GM19023 (cell line): ENCODE data around the gene AP3D1.
"Not testable (repeated sequence)": the region's sequence is repeated elsewhere in the genome, so short reads cannot be mapped to it uniquely, and the experiment has no call there.

Experiments used
- ATAC-seq: cut with Tn5 transposase; IDR thresholded peaks from one replicate; pipeline ENCODE4 v1.9.1; 2021; ENCODE audit warnings: mild to moderate bottlenecking, moderate library complexity; ENCODE audit not compliant: unreplicated experiment

The AP3D1 gene

DNA sequence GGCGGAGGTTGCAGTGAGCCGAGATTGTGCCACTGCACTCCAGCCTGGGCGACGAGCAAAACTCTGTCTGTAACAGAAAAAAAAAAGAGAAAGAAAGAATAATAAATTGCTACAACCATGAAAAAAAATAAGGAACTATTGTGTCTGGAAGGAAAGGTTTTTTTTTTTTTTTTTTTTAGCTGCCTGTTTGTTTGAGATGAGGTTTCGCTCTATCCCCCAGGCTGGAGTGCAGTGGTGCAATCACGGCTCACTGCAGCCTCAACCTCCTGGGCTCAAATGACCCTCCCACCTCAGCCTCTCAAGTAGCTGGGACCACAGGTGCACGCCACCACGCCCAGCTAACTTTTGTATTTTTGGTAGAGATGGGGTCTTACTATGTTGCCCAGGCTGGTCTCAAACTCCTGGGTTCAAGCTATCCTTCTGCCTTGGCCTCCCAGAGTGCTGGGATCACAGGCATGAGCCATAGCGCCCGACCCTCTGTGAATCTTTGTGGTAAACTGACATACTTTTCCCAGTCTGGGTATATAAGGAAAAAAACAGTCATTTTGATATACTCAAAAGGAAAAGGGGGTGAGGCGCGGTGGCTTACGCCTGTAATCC is 59.3 kb downstream of the AP3D1 start:
- ATAC-seq = not testable (repeated sequence)

DNA sequence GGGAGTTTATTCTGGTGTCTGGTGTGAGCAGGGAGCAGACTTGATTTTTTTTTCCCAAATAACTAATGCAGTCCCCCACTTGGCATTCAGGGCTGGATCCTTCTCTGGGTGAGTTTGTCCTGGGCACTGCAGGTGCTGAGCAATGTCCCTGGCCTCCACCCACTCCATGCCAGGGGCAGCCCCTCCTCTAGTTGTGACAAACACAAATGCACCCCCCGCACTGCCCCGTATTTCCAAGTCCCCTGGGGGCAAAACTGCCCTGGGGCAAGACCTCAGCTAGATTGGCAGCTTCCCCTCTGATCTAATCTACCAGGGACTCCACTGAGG is 61.7 kb downstream of the AP3D1 start:
- ATAC-seq = no peak

DNA sequence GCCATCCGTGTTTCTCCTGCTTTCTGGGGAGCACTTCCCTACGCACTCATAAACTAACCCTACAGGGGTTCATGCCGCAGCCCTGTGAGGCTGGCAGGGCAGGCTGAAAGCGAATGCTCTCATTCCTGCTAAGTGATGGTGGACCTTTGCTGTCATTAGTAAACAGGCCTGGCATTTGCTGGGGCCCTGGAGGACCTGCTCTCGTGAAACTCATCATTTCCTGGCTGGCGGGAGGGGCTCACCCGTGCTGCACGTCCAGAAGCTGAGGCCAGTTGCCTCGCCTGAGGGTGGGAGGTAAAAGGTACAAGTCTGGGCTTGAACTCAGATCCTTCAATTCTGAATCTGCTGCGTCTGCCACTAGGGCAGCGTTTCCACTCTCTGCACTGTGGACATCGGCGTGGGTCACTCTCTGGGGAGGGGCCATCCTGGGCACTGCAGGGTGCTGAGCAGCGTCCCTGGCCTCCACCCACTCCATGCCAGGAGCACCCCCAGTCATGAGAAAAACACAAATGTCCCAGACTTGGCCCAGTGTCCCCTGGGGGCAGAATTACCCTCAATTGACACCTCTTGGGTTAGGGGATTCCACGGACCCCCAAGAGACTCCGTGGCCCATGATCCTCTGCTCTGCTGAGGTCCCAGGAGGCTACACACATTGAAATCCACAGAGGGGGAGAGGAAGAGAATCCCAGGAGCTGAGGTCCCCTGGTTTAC is 62.2 kb downstream of the AP3D1 start:
- ATAC-seq = no peak

DNA sequence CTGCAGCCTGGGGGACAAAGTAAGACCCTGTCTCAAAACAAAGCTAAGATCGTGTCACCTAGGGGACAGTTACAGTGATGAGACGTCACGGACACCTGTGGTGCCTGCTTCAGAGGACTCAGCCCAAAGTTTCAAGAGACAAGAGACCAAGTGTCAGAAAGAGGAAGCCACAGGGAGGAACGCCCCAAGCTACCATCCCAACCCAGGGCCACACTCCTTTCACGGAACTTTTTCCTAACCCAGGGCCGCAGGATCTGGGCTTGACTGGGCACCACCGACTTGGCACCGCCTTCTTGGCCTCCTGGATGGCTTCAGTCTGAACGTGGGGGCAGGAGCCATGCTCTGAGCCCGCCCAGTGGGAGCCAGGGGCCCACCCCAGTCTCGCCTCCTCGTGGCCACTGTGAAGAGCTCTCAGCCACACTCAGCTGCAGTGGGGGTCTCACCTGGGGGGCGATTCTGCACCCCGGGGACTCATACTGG is 63.7 kb downstream of the AP3D1 start:
- ATAC-seq = no peak

DNA sequence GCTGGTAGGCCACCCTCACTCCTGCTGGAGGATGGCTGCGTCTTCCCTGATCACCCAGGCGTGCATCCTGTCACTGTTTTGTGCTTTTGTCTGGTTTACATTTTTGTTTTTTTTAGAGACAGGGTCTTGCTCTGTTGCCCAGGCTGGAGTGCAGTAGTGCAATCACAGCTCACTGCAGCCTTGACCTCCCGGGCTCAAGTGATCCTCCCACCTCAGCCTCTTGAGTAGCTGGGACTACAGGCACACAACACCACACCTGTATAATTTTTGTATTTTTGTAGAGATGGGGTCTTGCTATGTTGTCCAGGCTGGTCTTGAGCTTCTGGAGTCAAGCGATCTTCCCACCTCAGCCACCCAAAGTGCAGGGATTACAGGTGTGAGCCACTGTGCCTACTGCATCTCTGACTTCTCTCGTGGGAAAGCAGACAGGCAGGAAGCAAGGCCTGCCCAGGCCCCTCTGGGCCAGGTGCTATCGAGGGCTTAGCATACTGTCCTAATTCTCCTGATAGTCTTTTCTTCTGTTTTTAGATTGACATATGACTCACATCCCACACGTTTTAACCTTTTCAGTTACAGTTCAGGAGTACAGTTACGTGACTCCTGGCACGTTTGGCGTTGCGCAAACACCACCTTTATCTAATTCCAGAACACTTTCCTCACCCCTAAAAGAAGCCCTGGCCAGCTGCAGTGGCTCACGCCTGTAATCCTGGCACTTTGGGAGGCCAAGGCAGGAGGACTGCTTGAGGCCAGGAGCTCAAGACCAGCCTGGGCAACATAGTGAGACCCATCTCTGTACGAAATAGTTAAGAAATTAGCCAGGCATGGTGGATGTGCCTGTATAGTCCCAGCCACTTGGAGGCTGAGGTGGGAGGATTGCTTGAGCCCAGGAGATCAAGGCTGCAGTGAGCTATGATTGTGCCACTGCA is 64.4 kb downstream of the AP3D1 start:
- ATAC-seq = not testable (repeated sequence)

DNA sequence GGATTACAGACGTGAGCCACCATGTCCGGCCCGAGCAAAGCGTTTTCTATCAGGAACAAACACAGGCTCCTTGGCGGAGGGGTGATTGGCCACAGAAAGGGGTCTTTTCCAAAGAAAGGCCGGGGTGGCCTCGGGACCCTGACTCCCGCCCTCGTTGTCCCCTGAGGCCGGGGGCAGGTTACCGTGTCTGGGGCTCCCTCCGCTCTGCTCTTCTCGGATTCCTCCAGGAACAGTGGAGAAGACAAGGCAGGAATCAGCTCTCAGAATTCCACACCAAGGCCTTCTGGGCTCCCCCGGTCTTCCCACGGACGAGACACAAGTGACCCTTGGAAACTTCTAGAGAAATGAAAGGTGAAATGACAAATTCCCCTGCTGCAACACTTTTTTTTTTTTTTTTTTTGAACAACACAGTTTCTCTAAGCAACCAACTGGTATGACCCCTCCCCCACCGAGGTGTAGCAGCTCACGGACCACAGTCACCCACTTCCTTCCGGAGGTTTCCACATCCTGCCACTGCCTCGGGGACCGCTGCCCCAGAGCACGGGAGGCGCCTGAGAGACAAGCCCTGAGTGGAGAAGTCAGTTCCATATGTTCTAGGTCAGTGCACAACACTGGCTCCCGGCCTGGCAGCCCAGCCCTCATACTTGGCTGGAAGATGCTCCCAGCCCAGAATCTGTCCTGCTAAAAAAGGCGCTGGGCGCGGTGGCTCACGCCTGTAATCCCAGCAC is 66.2 kb downstream of the AP3D1 start:
- no peak for ATAC-seq

DNA sequence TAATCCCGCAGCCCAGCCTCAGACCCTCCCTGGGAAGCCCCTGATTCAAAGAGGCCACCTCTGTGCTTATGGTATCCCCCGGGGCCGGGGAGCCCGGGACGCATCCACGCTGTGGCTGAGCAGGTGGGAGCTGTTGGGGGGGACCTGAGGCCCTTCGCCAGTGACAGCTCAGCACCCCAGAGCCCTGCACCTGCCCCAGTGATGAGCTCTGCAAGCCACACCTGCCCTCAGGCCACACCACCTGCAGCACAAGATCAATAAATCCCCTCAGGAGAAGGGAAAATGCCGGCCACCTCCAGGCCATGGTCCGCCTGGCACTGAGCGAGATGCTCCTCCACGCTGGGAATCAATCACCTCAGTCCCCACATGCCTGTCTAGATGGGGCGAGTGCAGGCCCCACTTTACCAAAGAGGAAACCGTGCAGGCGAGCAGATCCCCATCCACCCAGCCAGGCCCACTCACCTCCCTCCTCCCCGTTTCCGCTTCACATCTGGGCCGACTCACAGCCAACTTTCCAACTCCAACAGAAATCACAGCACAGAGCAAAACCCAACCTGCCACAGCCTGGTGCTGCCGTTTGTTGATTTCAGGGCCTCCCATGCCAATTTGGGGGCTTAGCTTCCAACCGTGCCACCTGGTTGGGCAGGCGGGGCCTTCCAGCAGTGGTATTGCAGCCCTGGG is 68.1 kb downstream of the AP3D1 start:
- no peak for ATAC-seq

DNA sequence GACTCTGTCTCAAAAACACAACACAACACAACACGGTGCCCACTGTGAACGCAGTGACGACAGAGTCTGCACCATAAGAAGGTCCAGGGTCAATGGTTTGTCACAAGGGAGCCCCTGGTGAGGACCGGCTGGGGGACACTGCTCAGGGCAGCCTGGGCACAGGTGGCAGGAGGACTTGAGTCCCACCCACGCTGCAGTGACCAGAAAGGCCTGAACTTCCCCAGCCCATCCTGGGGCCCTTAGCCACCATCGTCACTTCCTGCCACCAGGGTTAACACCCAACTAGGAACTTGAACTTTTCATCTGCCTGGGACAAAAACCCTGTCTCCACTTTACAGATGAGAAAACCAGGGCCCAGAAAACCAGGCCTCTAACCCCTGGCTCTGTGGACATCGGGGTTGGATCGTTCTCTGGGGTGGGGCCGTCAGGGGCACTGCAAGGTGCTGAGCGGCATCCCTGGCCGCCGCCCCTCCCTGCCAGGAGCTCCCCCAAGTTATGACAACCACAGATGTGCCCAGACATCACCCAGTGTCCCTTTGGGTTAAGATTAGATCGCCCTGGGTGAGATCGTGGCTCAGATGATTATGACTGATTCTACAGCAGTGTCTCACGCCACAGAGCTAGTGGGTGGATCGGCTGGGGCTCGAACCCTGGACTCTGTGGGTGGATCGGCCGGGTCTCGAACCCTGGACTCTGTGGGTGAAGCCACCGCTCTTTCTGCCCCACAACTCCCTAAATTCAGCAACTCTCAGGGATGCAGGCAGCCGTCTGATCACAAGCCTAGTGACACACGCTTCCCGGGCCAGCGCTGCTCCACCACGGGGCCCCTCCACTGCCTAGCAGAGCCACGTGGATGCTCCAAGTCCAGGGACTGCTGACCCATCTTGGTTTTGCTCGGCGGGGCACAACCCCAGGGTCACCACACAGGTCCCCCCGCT is 69.2 kb downstream of the AP3D1 start:
- no peak for ATAC-seq

DNA sequence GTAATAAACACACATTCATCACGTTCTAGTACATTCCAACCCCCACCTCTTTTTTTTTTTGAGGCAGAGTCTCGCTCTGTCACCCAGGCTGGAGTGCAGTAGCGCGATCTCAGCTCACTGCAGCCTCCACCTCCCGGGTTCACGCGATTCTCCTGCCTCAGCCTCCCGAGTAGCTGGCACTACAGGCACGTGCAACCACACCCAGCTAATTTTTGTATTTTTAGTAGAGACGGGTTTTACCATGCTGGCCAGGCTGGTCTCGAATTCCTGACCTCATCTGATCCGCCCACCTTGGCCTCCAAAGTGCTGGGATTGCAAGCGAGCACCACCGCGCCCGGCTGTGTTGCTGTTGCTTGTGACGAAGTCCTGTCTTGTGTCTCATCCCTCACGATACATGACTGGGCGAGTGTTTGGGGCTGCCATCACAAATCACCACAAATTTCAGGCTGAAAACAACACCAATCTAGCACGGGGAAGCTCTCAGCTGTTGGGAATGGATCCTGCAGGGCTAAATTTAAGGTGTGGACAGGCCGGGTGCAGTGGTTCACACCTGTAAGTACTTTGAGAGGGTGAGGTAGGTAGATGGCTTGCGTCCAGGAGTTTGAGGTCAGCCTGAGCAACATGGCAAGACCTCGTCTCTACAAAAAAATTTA is 70.9 kb downstream of the AP3D1 start:
- ATAC-seq = no peak

DNA sequence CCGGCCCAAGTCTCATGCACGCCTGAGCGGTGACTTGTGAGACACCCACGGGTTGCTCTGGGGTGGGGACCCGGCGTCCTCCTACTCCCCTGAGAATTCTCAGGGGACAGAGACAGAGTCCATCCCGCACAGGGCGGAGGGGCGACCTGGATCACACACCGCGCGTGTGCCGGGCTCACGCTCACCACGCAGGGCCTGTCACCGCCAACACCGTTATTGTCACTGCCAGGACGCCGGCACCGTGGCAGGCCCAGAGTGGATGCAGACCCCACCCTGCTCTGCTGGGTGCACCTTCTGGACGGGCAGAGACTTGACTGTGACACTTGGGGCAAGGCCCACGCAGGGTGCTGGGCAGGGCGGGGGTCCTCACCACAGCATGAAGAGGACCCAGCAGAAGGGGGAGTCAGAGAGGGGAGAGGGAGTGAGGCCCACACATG is 71.5 kb downstream of the AP3D1 start:
- no peak for ATAC-seq

DNA sequence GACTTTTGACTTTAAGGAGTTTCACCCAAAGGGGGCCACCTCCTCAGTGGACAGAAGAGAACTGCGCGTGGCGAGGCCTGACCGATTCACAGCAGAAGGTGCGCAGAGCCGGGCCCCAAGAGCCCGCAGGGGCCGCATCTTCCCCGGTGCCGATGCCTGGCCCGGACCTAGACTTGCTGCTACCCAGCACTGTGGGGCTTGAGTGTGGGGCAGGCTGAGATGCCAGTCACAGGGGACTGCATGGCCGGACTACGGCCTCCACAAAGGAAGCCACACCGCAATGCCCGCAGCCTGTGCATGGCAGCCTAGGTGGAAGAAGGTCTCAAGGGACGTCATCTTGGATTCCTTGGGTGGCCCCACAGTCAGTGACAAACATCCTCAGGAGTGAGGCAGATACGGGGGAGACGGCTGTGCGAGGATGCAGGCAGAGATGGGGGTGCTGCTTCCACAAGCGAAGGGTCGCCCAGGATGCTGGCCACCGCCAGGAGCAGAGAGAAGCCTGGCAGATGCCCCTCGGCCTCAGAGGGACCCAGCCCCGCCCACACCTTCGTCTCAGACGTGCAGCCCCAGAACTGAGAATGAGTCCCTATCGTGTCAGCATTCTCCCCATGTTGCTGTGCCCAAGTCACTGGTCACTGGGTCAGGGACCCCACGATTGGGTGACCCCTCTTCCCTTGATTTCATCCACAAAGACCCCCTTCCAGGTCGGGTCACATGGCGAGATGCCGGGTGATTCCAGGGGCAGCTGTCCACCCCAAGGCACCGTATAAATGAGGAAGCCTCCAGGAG is 72.1 kb downstream of the AP3D1 start:
- no peak for ATAC-seq

DNA sequence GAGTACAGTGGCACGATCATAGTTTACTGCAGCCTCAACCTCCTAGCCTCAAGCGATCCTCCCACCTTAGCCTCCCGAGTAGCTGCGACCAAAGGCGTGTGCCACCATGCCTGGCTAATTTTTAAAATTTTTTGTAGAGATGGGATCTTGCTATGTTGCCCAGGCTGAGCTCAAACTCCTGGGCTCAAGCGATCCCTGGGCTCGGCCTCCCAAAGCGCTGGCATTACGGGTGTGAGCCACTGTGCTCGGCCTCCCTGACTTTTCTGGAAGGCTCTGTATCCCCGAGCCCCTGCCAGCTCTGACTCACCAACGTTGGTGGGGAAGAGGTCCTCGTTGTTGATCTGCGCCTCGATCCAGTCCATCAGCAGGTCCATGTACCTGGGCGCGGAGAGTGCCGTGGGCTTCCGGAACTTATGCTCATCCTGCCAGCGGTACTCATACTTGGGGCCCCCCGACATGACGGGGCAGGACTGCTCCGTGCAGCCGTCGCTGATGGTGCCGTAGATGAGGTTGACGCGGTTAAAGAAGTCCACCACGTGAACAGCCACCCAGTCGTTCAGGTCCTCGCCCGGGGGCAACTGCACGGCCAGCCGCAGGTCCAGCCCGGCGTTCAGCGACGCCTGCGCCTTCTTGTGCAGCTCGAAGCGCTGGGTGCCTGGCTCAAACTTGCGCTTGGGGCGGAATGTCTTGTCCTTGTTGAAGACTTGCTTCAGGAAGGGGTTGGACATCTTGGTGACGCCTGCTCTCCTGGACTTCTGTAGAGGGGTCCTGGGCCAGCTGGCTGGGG is 73.3 kb downstream of the AP3D1 start:
- ATAC-seq = no peak

DNA sequence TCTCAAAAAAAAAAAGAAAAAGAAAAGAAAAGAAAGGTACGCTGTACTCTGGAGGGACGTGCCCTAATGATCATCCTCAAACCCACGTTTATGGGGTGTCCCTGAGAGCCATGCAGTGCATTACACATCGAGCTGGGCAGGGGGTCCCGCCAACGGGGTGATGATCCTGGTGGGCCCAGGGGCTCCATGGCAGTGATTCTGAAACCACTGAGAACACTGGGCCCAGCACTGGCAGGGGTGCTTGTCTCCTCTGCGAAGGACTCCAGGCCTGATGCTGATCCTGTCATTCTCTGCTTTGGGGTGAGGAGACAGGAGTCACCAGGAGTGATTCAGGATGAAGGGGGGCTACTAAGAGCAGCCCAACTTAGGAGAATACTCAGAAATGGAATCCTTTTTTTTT is 74.0 kb downstream of the AP3D1 start:
- ATAC-seq = no peak

DNA sequence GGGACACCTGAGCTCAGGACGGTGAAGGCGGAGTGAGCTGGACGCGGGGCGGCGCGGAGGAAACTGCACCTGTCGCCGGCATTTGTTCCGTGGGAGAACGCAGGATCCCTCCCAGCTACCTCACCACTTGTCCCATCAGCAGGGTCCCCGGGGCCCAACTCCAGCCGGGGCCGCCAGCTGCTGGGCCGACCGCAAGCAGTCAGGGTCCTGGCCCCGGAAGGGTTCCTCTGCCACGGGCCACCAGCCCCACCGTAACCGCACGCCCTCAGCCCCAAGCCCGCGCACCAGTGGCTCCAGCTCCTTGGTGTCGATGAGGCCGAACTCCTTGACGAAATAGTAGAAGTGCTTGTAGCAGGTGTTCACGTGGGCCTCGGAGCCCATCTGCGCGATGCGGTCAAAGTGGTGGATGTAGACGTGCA is 74.8 kb downstream of the AP3D1 start:
- ATAC-seq = no peak

DNA sequence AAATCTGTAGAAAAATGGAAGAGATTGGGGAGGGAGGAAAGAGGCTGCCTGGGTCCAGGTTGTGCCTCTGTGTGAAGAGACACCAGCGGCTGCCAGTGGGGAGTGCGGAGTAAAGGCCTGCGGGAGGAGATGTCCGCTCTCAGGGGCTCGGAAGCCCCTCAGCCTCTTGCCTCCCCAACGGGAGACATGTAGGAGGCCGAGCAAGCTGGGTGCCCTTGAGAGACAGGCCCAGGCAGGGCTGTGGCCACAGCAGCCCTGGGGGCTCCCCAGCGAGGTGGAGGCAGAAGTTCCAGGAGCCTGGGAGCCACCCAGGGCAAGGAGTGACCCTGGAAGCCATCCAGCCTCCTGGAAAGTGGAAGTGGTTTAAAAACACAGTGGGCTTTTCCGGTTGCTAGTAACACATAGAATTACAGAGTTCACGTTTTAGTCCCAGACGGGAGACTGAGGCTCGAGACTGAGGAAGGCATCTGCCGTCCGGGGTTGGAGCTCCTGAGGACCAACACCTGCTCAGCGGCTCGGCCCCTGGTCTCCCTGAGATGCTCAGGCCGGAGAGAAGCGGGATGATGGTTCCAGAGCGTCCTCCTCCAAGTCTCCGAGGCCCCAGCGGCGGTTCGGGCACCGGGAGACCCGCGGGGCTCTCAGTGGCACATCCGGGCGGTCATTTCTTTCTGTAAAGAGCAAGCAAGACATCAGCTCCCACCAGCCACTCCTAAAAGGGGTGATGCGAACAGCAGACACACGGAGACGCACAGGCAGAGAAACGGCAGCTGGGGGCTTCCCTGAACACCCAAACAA is 78.4 kb downstream of the AP3D1 start:
- no peak for ATAC-seq

DNA sequence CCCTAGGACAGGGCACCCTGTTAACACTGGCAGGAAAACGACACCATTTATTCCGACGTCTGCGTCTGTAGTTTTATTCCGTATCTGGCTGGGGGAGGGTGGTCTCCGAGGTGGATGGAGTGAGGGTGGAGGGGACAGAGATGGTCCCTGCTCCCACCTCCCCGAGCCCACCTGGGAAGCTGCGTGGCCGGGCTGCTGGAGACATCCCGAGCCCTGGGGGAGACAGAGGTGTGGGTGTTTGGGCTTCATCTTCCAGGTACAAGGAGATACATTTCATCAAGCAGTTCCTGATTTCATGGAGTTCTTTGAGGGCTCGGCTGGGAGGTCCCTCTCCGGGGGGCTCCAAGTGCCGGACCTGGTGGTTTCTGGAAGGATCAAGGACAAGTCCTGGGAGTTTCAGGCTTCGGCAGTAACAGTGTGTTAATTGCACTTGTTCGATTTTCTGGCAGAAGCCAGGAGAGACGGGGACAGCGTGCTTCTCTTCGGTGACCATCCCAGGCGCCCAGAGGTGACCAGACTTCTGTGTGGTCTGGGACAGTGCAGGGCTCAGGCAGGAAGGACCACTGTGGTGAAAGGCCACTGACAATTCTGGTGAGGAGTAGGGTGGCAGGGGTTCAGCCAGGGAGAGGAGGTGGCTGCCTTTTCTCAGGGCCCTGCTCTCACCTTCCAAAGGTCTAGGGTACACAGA is 80.2 kb downstream of the AP3D1 start:
- no peak for ATAC-seq
